ENCODE results near the gene CERK.

The CERK gene

GRCh38 chr22:46699091-46699490, 39.0 kb downstream of the CERK start:
- no peak for DNase-seq (ENCODE audit: low read depth)

- DNase-seq (ENCODE audit: low read depth): no peak
Observed at GRCh38 chr22:46697811-46698515, 40.1 kb downstream of the CERK start.

GRCh38 chr22:46696614-46697013, 41.4 kb downstream of the CERK start:
- DNase-seq (ENCODE audit: low read depth): no peak

GRCh38 chr22:46696229-46696518, 41.9 kb downstream of the CERK start:
- no peak for DNase-seq (ENCODE audit: low read depth)

- DNase-seq (ENCODE audit: low read depth): no peak
Observed at GRCh38 chr22:46695346-46696228, 42.5 kb downstream of the CERK start.

GRCh38 chr22:46694416-46695170, 43.5 kb downstream of the CERK start:
- no peak for DNase-seq (ENCODE audit: low read depth)

GRCh38 chr22:46693634-46694415, 44.2 kb downstream of the CERK start:
- no peak for DNase-seq (ENCODE audit: low read depth)

GRCh38 chr22:46691571-46691970, 46.5 kb downstream of the CERK start:
- no peak for DNase-seq (ENCODE audit: low read depth)

GRCh38 chr22:46690146-46690545, 47.9 kb downstream of the CERK start:
- no peak for DNase-seq (ENCODE audit: low read depth)

- DNase-seq (ENCODE audit: low read depth): no peak
Observed at GRCh38 chr22:46688949-46689348, 49.1 kb downstream of the CERK start.

- no peak for DNase-seq (ENCODE audit: low read depth)
Observed at GRCh38 chr22:46687460-46687859, 50.6 kb downstream of the CERK start.

GRCh38 chr22:46687048-46687444, 51.0 kb downstream of the CERK start:
- DNase-seq (ENCODE audit: low read depth): no peak

- no peak for DNase-seq (ENCODE audit: low read depth)
Observed at GRCh38 chr22:46686221-46687047, 51.6 kb downstream of the CERK start.

GRCh38 chr22:46684706-46685105, 53.3 kb downstream of the CERK start:
- no peak for DNase-seq (ENCODE audit: low read depth)

GRCh38 chr22:46682011-46682731, 55.9 kb downstream of the CERK start:
- no peak for DNase-seq (ENCODE audit: low read depth)

- no peak for DNase-seq (ENCODE audit: low read depth)
Observed at GRCh38 chr22:46681010-46681409, 57.0 kb downstream of the CERK start.

- no peak for DNase-seq (ENCODE audit: low read depth)
Observed at GRCh38 chr22:46679706-46680269, 58.3 kb downstream of the CERK start.

GRCh38 chr22:46678785-46679700, 59.0 kb downstream of the CERK start:
- DNase-seq (ENCODE audit: low read depth): no peak
